HepG2 (cell line): ENCODE data around the gene COMMD10.

Experiments
- CC2D1A ChIP-seq: sonication (generic); formaldehyde crosslinking; IDR thresholded peaks from 2 replicates; pipeline ENCODE4 v1.8.1; 2023; ENCODE audit warnings: mild to moderate bottlenecking, missing genetic modification reagents
- POLR2A ChIP-seq, 2 experiments: IDR thresholded peaks; 2 replicates each; pipeline ENCODE4 v1.6.1; 2011; ENCODE audit warnings: low read depth in 2 of 2, low read length in 2 of 2, mild to moderate bottlenecking in 1 of 2, moderate library complexity in 1 of 2; ENCODE audit not compliant: insufficient read depth in 1 of 2
- POLR2AphosphoS5 ChIP-seq: IDR thresholded peaks from 2 replicates; pipeline ENCODE4 v1.6.1; 2012; ENCODE audit warnings: low read depth, low read length
- RAD21 ChIP-seq: fragments of 450-650 bp; formaldehyde crosslinking; IDR thresholded peaks from 2 replicates; pipeline ENCODE4 v1.5.0; 2020; ENCODE audit warnings: mild to moderate bottlenecking
- SAFB2 ChIP-seq: sonication (generic); formaldehyde crosslinking; IDR thresholded peaks from 2 replicates; pipeline ENCODE4 v1.5.1; 2020; ENCODE audit warnings: missing genetic modification reagents, low read depth, mild to moderate bottlenecking, borderline replicate concordance
- ZNF550 ChIP-seq: sonication (generic); formaldehyde crosslinking; IDR thresholded peaks from 2 replicates; pipeline ENCODE4 v1.4.0; 2020; ENCODE audit warnings: mild to moderate bottlenecking, missing genetic modification reagents, borderline replicate concordance
- TF ChIP-seq, protein P1 (sequence below): sonication (generic); formaldehyde crosslinking; IDR thresholded peaks from 2 replicates; pipeline ENCODE4 v1.5.0; 2020; ENCODE audit warnings: mild to moderate bottlenecking, missing genetic modification reagents, moderate library complexity
- TF ChIP-seq, protein P2 (sequence below): sonication (generic); formaldehyde crosslinking; IDR thresholded peaks from 2 replicates; pipeline ENCODE4 v1.5.0; 2020; ENCODE audit warnings: missing genetic modification reagents

DNA sequence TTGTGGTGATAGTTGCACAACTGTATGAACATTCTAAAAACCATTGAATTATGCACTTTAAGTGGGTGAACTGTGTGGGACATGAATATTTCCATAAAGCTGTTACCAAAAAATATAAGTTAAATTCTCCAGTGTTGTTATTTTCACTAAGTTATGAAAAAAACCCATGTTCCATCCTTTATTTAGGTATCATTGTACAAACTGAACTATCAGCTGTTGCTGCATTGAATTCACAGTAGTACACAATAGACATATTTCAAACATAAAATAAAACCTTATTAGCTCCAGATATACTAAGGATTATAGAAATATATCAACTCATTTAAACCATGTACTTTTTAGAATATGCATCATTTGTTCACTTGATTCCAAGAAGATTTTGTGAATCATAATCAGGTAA lies 192.1 kb downstream of the COMMD10 start:
- TF ChIP-seq, protein P1, sequence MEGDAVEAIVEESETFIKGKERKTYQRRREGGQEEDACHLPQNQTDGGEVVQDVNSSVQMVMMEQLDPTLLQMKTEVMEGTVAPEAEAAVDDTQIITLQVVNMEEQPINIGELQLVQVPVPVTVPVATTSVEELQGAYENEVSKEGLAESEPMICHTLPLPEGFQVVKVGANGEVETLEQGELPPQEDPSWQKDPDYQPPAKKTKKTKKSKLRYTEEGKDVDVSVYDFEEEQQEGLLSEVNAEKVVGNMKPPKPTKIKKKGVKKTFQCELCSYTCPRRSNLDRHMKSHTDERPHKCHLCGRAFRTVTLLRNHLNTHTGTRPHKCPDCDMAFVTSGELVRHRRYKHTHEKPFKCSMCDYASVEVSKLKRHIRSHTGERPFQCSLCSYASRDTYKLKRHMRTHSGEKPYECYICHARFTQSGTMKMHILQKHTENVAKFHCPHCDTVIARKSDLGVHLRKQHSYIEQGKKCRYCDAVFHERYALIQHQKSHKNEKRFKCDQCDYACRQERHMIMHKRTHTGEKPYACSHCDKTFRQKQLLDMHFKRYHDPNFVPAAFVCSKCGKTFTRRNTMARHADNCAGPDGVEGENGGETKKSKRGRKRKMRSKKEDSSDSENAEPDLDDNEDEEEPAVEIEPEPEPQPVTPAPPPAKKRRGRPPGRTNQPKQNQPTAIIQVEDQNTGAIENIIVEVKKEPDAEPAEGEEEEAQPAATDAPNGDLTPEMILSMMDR (CRISPR knock-in tag), result no peak
- no peak for TF ChIP-seq ZNF550
- TF ChIP-seq, protein P2, sequence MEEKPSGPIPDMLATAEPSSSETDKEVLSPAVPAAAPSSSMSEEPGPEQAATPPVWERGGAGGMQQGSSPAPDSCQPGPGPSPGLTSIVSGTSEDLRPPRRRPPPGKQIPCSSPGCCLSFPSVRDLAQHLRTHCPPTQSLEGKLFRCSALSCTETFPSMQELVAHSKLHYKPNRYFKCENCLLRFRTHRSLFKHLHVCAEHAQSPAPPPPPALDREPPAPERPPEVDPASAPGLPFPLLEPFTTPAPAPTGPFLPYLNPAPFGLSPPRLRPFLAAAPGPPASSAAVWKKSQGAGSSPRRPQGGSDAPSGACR (CRISPR knock-in tag), result no peak
- TF ChIP-seq POLR2AphosphoS5, result no peak
- no peak for TF ChIP-seq RAD21 (CRISPR knock-in tag)
- TF ChIP-seq POLR2A (IDR thresholded peaks at IDR 0.05; ENCODE audit: insufficient read depth in 1 of 2, low read depth in 2 of 2, low read length in 2 of 2), result no peak
- TF ChIP-seq SAFB2 (CRISPR knock-in tag), result no peak
- TF ChIP-seq CC2D1A (CRISPR knock-in tag), result no peak
